GM19452 (cell line): ENCODE measurements around the gene RAB10.
"Not testable (repeated sequence)": the region's sequence is repeated elsewhere in the genome, so short reads cannot be mapped to it uniquely, and the experiment has no call there.

Experiments
- ATAC-seq: cut with Tn5 transposase; IDR thresholded peaks from one replicate; pipeline ENCODE4 v1.9.1; 2021; ENCODE audit not compliant: unreplicated experiment

The RAB10 gene

GRCh38 chr2:26054598-26055348 lies 20.9 kb downstream of the RAB10 start:
- no peak for ATAC-seq

GRCh38 chr2:26058390-26058789 lies 24.5 kb downstream of the RAB10 start:
- no peak for ATAC-seq

- ATAC-seq: no peak
Observed at GRCh38 chr2:26059542-26059941, 25.7 kb downstream of the RAB10 start.

GRCh38 chr2:26061539-26061938 lies 27.7 kb downstream of the RAB10 start:
- no peak for ATAC-seq

GRCh38 chr2:26064846-26065245 lies 31.0 kb downstream of the RAB10 start:
- no peak for ATAC-seq

- ATAC-seq: no peak
Observed at GRCh38 chr2:26067186-26067974, 33.5 kb downstream of the RAB10 start.

GRCh38 chr2:26067980-26068507 lies 34.2 kb downstream of the RAB10 start:
- ATAC-seq: no peak

- ATAC-seq: peak; percentile 72
Observed at GRCh38 chr2:26068602-26069298, 34.9 kb downstream of the RAB10 start.

GRCh38 chr2:26070730-26071129 lies 36.8 kb downstream of the RAB10 start:
- no peak for ATAC-seq

GRCh38 chr2:26072925-26073768 lies 39.3 kb downstream of the RAB10 start:
- no peak for ATAC-seq

- no peak for ATAC-seq
Observed at GRCh38 chr2:26073830-26074229, 39.9 kb downstream of the RAB10 start.

- no peak for ATAC-seq
Observed at GRCh38 chr2:26074676-26075075, 40.8 kb downstream of the RAB10 start.

GRCh38 chr2:26075173-26075572 lies 41.3 kb downstream of the RAB10 start:
- ATAC-seq: no peak

- no peak for ATAC-seq
Observed at GRCh38 chr2:26076001-26076587, 42.2 kb downstream of the RAB10 start.

- ATAC-seq: no peak
Observed at GRCh38 chr2:26077291-26077690, 43.4 kb downstream of the RAB10 start.

GRCh38 chr2:26078939-26079338 lies 45.1 kb downstream of the RAB10 start:
- no peak for ATAC-seq

- no peak for ATAC-seq
Observed at GRCh38 chr2:26080356-26080755, 46.5 kb downstream of the RAB10 start.

- ATAC-seq: not testable (repeated sequence)
Observed at GRCh38 chr2:26080925-26081324, 47.0 kb downstream of the RAB10 start.

- no peak for ATAC-seq
Observed at GRCh38 chr2:26081556-26081955, 47.7 kb downstream of the RAB10 start.

- ATAC-seq: no peak
Observed at GRCh38 chr2:26086155-26086637, 52.3 kb downstream of the RAB10 start.
